Naive thymus-derived CD8-positive, alpha-beta T cell (primary cell): ENCODE data around the gene SH2D2A. TPM values are rescaled to one million over a fixed set of nuclear protein-coding genes. Genes with fewer than 3 reads are reported as not detected.
"Not testable (repeated sequence)": the region's sequence is repeated elsewhere in the genome, so short reads cannot be mapped to it uniquely, and the experiment has no call there.

ENCODE experiments used
- ATAC-seq, 2 donors: fragments of 150-1000 bp; cut with Tn5 transposase in 1 of 2; sonication (Bioruptor Pico), chemical (Tn5 transposase) in 1 of 2; 1 replicate in 1 of 2; 2 replicates in 1 of 2; pipeline ENCODE4 v1.10.0; 2021; ENCODE audit warnings: mild to moderate bottlenecking in 2 of 2, moderate library complexity in 2 of 2
- POLR2A ChIA-PET: fragments of 350-600 bp; sonication (Branson Sonifier 250); formaldehyde crosslinking; loops from one replicate; lab custom pipeline; 2021; ENCODE audit warnings: antibody characterized with exemption; lab: Charles Lee
- DNase-seq, 10 donors: peaks; one replicate each; pipeline versions ENCODE4 v3.0.0 to v3.0.0-alpha.2; 2020 to 2022
- H3K27ac Mint-ChIP-seq, 10 donors: one replicate each; pipeline ENCODE4 v1.8.0; 2020 to 2022; ENCODE audit warnings: mild to moderate bottlenecking in 10 of 10, mixed read lengths in 10 of 10, moderate library complexity in 4 of 10, inconsistent platforms in 1 of 10
- H3K27me3 Mint-ChIP-seq, 5 donors: one replicate each; pipeline ENCODE4 v1.8.0; 2021 to 2022; ENCODE audit warnings: mixed read lengths in 5 of 5
- H3K36me3 Mint-ChIP-seq, 3 donors: one replicate each; pipeline ENCODE4 v1.8.0; 2020 to 2022; ENCODE audit warnings: mixed read lengths in 3 of 3, mild to moderate bottlenecking in 2 of 3, inconsistent platforms in 1 of 3
- H3K4me1 Mint-ChIP-seq, 4 donors: one replicate each; pipeline ENCODE4 v1.8.0; 2021 to 2022; ENCODE audit warnings: mixed read lengths in 4 of 4
- H3K4me3 Mint-ChIP-seq, 10 donors: one replicate each; pipeline ENCODE4 v1.8.0; 2020 to 2022; ENCODE audit warnings: mild to moderate bottlenecking in 10 of 10, mixed read lengths in 10 of 10, moderate library complexity in 6 of 10, inconsistent platforms in 1 of 10
- H3K9me3 Mint-ChIP-seq, 9 donors: one replicate each; pipeline ENCODE4 v1.8.0; 2020 to 2022; ENCODE audit warnings: mixed read lengths in 9 of 9, mild to moderate bottlenecking in 3 of 9, inconsistent platforms in 1 of 9, moderate library complexity in 1 of 9
- polyA plus RNA-seq, 3 donors: library from polyadenylated mRNA; unstranded; fragments of 300-500 nt; fragmentation: Illumina TruSeq; gene quantifications; one replicate each; pipeline ENCODE4 v1.2.3, GENCODE V29; 2021
- total RNA-seq, 8 experiments: library from RNA in 2 of 8; stranded (reverse) in 2 of 8; gene quantifications; one replicate each; pipeline ENCODE4 v1.2.3 and lab custom pipeline; 2021 to 2026

Gene SH2D2A
- total and polyA plus RNA-seq, 5 experiments from 2014 or later, result 23.6 to 31.5 (median 24.7) TPM

- ATAC-seq (peak; percentile 36 to 40), DNase-seq (no peak)
- Mint-ChIP-seq H3K27ac (peak overlapping the region in 3 of 10 donors; percentile 10 to 39 (median 38)), H3K27me3 (no peaks in the 10 kb centered on the region), H3K4me3 (peak overlapping the region in 1 of 10 donors; percentile 18), H3K9me3 (no peaks in the 10 kb centered on the region), H3K4me1 (peaks cover 37 to 78% (median 77%) of the 10 kb centered on the region in 4 donors), H3K36me3 (peaks cover 0 to 51% (median 8%) of the 10 kb centered on the region in 3 donors)
- POLR2A ChIA-PET, result no interaction called here
These were observed 43.0 kb downstream of the SH2D2A start for GRCh38 chr1:156773607-156774006.

- peak overlapping the region in 4 of 10 donors; percentile 3 to 40 (median 34) for H3K27ac Mint-ChIP-seq
- POLR2A ChIA-PET, result interaction anchor here (0.8 kb wide), 1 partner anchor 44 kb away, joined by 3 read pairs; the partner anchor contains the start of gene SH2D2A
- ATAC-seq (no peak), DNase-seq (no peak)
- no peaks in the 10 kb centered on the region for H3K27me3 Mint-ChIP-seq
- H3K36me3 Mint-ChIP-seq, result peaks cover 0 to 46% (median 8%) of the 10 kb centered on the region in 3 donors
- H3K9me3 Mint-ChIP-seq, result no peaks in the 10 kb centered on the region
- peaks cover 37 to 79% (median 76%) of the 10 kb centered on the region in 4 donors for H3K4me1 Mint-ChIP-seq
- peak overlapping the region in 1 of 10 donors; percentile 21 for H3K4me3 Mint-ChIP-seq
These were observed 43.7 kb downstream of the SH2D2A start for GRCh38 chr1:156772728-156773497.

GRCh38 chr1:156772222-156772621, 44.4 kb downstream of the SH2D2A start:
- Mint-ChIP-seq H3K4me3 (no peak overlapping the region), H3K36me3 (peaks cover 0 to 44% (median 8%) of the 10 kb centered on the region in 3 donors), H3K27me3 (no peaks in the 10 kb centered on the region), H3K9me3 (no peaks in the 10 kb centered on the region), H3K4me1 (peaks cover 32 to 72% (median 69%) of the 10 kb centered on the region in 4 donors), H3K27ac (peak overlapping the region in 2 of 10 donors; percentile 28 to 72)
- no peak for DNase-seq
- no peak for ATAC-seq
- POLR2A ChIA-PET, result interaction anchor here (0.5 to 0.8 kb wide), 3 partner anchors 44 to 389 kb away, joined by 3 read pairs; partner anchors contain the start of gene SH2D2A

- POLR2A ChIA-PET, result interaction anchor here (0.8 to 4.6 kb wide), 5 partner anchors 16 to 43 kb away, joined by 3 to 104 read pairs (median 35); partner anchors contain the start of genes HDGF, ISG20L2, METTL25B and MRPL24
- Mint-ChIP-seq H3K9me3 (no peaks in the 10 kb centered on the region), H3K4me1 (peaks cover 34 to 55% (median 52%) of the 10 kb centered on the region in 4 donors), H3K4me3 (no peak overlapping the region), H3K27ac (peak overlapping the region in 2 of 10 donors; percentile 60 to 71), H3K27me3 (no peaks in the 10 kb centered on the region), H3K36me3 (peaks cover 0 to 37% (median 8%) of the 10 kb centered on the region in 3 donors)
- no peak for ATAC-seq
- no peak for DNase-seq
These were observed 47.9 kb downstream of the SH2D2A start for GRCh38 chr1:156768610-156769295.

GRCh38 chr1:156767879-156768604, 48.6 kb downstream of the SH2D2A start:
- ATAC-seq (peak in 1 of 2 donors; percentile 10), DNase-seq (peak in 6 of 10 donors; percentile 20 to 38 (median 28))
- Mint-ChIP-seq H3K9me3 (no peaks in the 10 kb centered on the region), H3K27ac (peak overlapping the region in 1 of 10 donors; percentile 71), H3K27me3 (no peaks in the 10 kb centered on the region), H3K36me3 (peaks cover 0 to 31% (median 5%) of the 10 kb centered on the region in 3 donors), H3K4me1 (peaks cover 29 to 48% (median 45%) of the 10 kb centered on the region in 4 donors), H3K4me3 (no peak overlapping the region)
- POLR2A ChIA-PET, result interaction anchor here (0.8 to 4.6 kb wide), 11 partner anchors 10 to 485 kb away, joined by 3 to 104 read pairs (median 4); partner anchors contain the start of genes CRABP2, HDGF, ISG20L2 and METTL25B

- Mint-ChIP-seq H3K27me3 (no peaks in the 10 kb centered on the region), H3K9me3 (no peaks in the 10 kb centered on the region), H3K36me3 (peaks cover 0 to 23% (median 5%) of the 10 kb centered on the region in 3 donors), H3K4me1 (peaks cover 25 to 40% (median 37%) of the 10 kb centered on the region in 4 donors), H3K4me3 (no peak within 1 kb of the TSS), H3K27ac (peak within 1 kb of the TSS in 1 of 10 donors; percentile 71)
- POLR2A ChIA-PET, result interaction anchor here (0.7 to 4.6 kb wide), 14 partner anchors 9 to 484 kb away, joined by 3 to 104 read pairs (median 4); partner anchors contain the start of genes CRABP2, HDGF, ISG20L2 and METTL25B
- DNase-seq (peak; percentile 83 to 99 (median 98)), ATAC-seq (peak; percentile 92 to 93)
These were observed 49.4 kb downstream of the SH2D2A start, which contains the start of gene PRCC for GRCh38 chr1:156767101-156767878. Gene PRCC (plus strand): TSS chr1:156767535. CDS start chr1:156767772, 237 bp downstream.

- H3K4me3 Mint-ChIP-seq, result no peak overlapping the region
- DNase-seq (no peak), ATAC-seq (peak in 1 of 2 donors; percentile 4)
- H3K9me3 Mint-ChIP-seq, result no peaks in the 10 kb centered on the region
- POLR2A ChIA-PET, result interaction anchor here (0.7 to 4.6 kb wide), 14 partner anchors 8 to 483 kb away, joined by 3 to 104 read pairs (median 4); partner anchors contain the start of genes CRABP2, HDGF, ISG20L2 and METTL25B
- peaks cover 25 to 37% (median 33%) of the 10 kb centered on the region in 4 donors for H3K4me1 Mint-ChIP-seq
- H3K27me3 Mint-ChIP-seq, result no peaks in the 10 kb centered on the region
- no peak overlapping the region for H3K27ac Mint-ChIP-seq
- H3K36me3 Mint-ChIP-seq, result peaks cover 0 to 20% (median 5%) of the 10 kb centered on the region in 3 donors
These were observed 50.1 kb downstream of the SH2D2A start for GRCh38 chr1:156766298-156767100.

- H3K27me3 Mint-ChIP-seq, result no peaks in the 10 kb centered on the region
- peaks cover 0 to 12% (median 2%) of the 10 kb centered on the region in 3 donors for H3K36me3 Mint-ChIP-seq
- no peak for ATAC-seq
- no peak overlapping the region for H3K4me3 Mint-ChIP-seq
- no peak for DNase-seq
- peaks cover 17 to 29% (median 24%) of the 10 kb centered on the region in 4 donors for H3K4me1 Mint-ChIP-seq
- H3K9me3 Mint-ChIP-seq, result no peaks in the 10 kb centered on the region
- H3K27ac Mint-ChIP-seq, result peak overlapping the region in 1 of 10 donors; percentile 24
- POLR2A ChIA-PET, result interaction anchor here (1.5 to 4.6 kb wide), 4 partner anchors 9 to 37 kb away, joined by 5 to 104 read pairs (median 32); partner anchors contain the start of genes HDGF, ISG20L2, METTL25B and MRPL24
These were observed 51.0 kb downstream of the SH2D2A start for GRCh38 chr1:156765666-156766065.

- POLR2A ChIA-PET, result interaction anchor here (0.7 to 4.6 kb wide), 6 partner anchors 13 to 548 kb away, joined by 3 to 104 read pairs (median 9); partner anchors contain the start of genes HDGF, ISG20L2, METTL25B and MRPL24
- not testable (repeated sequence) for DNase-seq, H3K9me3 Mint-ChIP-seq, ATAC-seq, H3K27ac Mint-ChIP-seq, H3K36me3 Mint-ChIP-seq, H3K4me3 Mint-ChIP-seq, H3K27me3 Mint-ChIP-seq
- peaks cover 16 to 24% (median 19%) of the 10 kb centered on the region in 4 donors for H3K4me1 Mint-ChIP-seq
These were observed 51.5 kb downstream of the SH2D2A start for GRCh38 chr1:156765136-156765535.

GRCh38 chr1:156760796-156761104, 55.9 kb downstream of the SH2D2A start:
- no peaks in the 10 kb centered on the region for H3K36me3 Mint-ChIP-seq
- POLR2A ChIA-PET, result interaction anchor here (0.8 kb wide), 1 partner anchor 9 kb away, joined by 3 read pairs; no protein-coding TSS in a partner anchor
- no peak overlapping the region for H3K27ac Mint-ChIP-seq
- ATAC-seq, result no peak
- H3K27me3 Mint-ChIP-seq, result no peaks in the 10 kb centered on the region
- H3K4me1 Mint-ChIP-seq, result peaks cover 0 to 3% (median under 1%) of the 10 kb centered on the region in 4 donors
- DNase-seq, result no peak
- no peaks in the 10 kb centered on the region for H3K9me3 Mint-ChIP-seq
- H3K4me3 Mint-ChIP-seq, result no peak overlapping the region
